Vagina (tissue), 2 donors: Measurements from ENCODE around the gene TCF25. TPM values are rescaled to one million over a fixed set of nuclear protein-coding genes. Genes with fewer than 3 reads are reported as not detected.
A peak's percentile ranks its signal among the peaks of the same experiment; 100 is the strongest.
"Not testable (repeated sequence)": the region's sequence is repeated elsewhere in the genome, so short reads cannot be mapped to it uniquely, and the experiment has no call there.

Experiments
- DNase-seq, 2 donors: peaks; one replicate each; pipeline ENCODE4 v3.0.0-alpha.2; 2017; ENCODE audit errors: extremely low spot score in 2 of 2
- H3K27ac ChIP-seq: fragments of 200-600 bp; sonication (generic); one replicate; pipeline ENCODE4 v1.5.1; 2019
- H3K27me3 ChIP-seq: fragments of 200-600 bp; sonication (generic); one replicate; pipeline ENCODE4 v1.5.1; 2019
- H3K36me3 ChIP-seq, 2 donors: fragments of 200-600 bp; sonication (generic); one replicate each; pipeline ENCODE4 v1.5.1; 2017 to 2019
- H3K4me1 ChIP-seq: fragments of 200-600 bp; sonication (generic); one replicate; pipeline ENCODE4 v1.5.1; 2019
- H3K4me3 ChIP-seq, 2 donors: fragments of 200-600 bp; sonication (generic); 1 replicate in 1 of 2; 2 replicates in 1 of 2; pipeline ENCODE4 v1.5.1; 2016 to 2019
- H3K9me3 ChIP-seq: fragments of 200-600 bp; sonication (generic); one replicate; pipeline ENCODE4 v1.5.1; 2019
- CTCF ChIP-seq, 3 experiments: fragments of 450-650 bp in 2 of 3; fragments of 200-600 bp in 1 of 3; sonication (generic) in 1 of 3; IDR thresholded peaks; one replicate each; pipeline ENCODE4 v1.5.1; 2017 to 2019; ENCODE audit warnings: antibody characterized with exemption in 3 of 3, mild to moderate bottlenecking in 2 of 3, moderate library complexity in 2 of 3
- POLR2A ChIP-seq, 2 donors: fragments of 450-650 bp; IDR thresholded peaks; one replicate each; pipeline ENCODE4 v1.6.1; 2017; ENCODE audit warnings: antibody characterized with exemption in 2 of 2, mild to moderate bottlenecking in 2 of 2, moderate library complexity in 2 of 2
- POLR2AphosphoS5 ChIP-seq, 2 donors: sonication (generic); formaldehyde crosslinking; IDR thresholded peaks; one replicate each; pipeline ENCODE4 v1.9.0; 2017; ENCODE audit warnings: antibody characterized with exemption in 2 of 2, mild to moderate bottlenecking in 2 of 2, low read depth in 1 of 2; ENCODE audit not compliant: insufficient read depth in 1 of 2
- intact Hi-C: fragments of 100-400 bp; cut with DNase I; formaldehyde crosslinking; loops from one replicate; pipeline ENCODE4 v1.15.1; 2023
- total RNA-seq: library from RNA; depleted of rRNA; stranded (reverse); fragments of >200 nt; gene quantifications from one replicate; pipeline ENCODE4 v1.2.3, GENCODE V29; 2016

The TCF25 gene
- total RNA-seq, 1 donor from 2014 or later: 132 TPM

GRCh38 chr16:89828870-89829629 lies 44.3 kb upstream of the TCF25 start:
- TF ChIP-seq POLR2AphosphoS5 (IDR thresholded peaks at IDR 0.05; ENCODE audit: insufficient read depth in 1 of 2, low read depth in 1 of 2): no peak
- TF ChIP-seq POLR2A (IDR thresholded peaks at IDR 0.05): no peak
- TF ChIP-seq CTCF (IDR thresholded peaks at IDR 0.05): no peak
- Histone ChIP-seq H3K36me3 (no peaks in the 10 kb centered on the region), H3K27ac (no peak overlapping the region), H3K4me1 (peaks cover 21% of the 10 kb centered on the region), H3K9me3 (no peaks in the 10 kb centered on the region), H3K27me3 (no peaks in the 10 kb centered on the region), H3K4me3 (peak overlapping the region; percentile 40 to 59)
- DNase-seq: no peak
- intact Hi-C loops: no loop called here

DNA sequence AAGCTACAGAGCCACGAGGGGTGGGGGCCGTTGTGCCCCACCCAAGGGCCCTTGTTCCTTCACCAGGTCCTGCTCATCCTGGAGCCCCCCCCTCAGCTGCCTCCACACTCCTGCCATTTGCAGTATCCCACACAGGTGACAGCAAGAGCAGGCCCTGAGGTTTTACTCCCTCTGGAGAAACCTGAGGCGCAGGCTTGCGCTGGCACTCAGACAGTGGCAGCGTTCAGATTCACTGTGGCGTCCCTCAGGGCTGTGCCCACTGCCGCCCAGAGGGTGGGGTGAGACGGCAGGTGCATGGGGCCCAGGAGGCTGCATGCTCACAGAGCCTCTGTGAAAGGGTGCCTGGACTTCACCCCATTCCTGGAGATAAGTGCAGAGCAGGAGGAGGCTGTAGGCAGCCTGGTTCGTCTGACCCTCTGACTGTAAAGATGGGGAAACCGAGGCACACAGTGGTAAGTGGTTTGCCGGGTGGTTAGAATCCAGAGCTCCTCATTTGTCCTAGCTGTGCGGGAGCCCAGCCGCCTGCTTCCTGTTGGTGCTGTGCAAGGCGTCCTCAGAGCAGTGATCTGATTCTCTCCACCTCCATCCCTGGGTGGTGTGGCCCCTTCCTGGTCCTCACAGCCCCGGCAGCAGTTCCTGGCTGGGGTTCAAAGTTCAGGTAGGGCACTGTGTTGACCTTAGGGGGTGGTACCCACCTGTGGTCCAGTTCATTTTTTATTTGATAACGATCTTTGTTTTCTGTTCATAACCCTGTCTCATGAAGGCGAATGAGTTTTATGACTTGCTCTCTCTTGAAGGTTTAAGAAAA lies 43.6 kb upstream of the TCF25 start:
- no peak overlapping the region for H3K4me3 ChIP-seq
- TF ChIP-seq POLR2A (IDR thresholded peaks at IDR 0.05): no peak
- no peak for TF ChIP-seq CTCF (IDR thresholded peaks at IDR 0.05)
- TF ChIP-seq POLR2AphosphoS5 (IDR thresholded peaks at IDR 0.05; ENCODE audit: insufficient read depth in 1 of 2, low read depth in 1 of 2): no peak
- no peaks in the 10 kb centered on the region for H3K36me3 ChIP-seq
- no peaks in the 10 kb centered on the region for H3K9me3 ChIP-seq
- H3K27ac ChIP-seq: no peak overlapping the region
- DNase-seq: no peak
- intact Hi-C loops: no loop called here
- H3K4me1 ChIP-seq: peaks cover 21% of the 10 kb centered on the region
- no peaks in the 10 kb centered on the region for H3K27me3 ChIP-seq

GRCh38 chr16:89831810-89832328 lies 41.5 kb upstream of the TCF25 start:
- no peak for TF ChIP-seq POLR2AphosphoS5 (IDR thresholded peaks at IDR 0.05; ENCODE audit: insufficient read depth in 1 of 2, low read depth in 1 of 2)
- TF ChIP-seq POLR2A (IDR thresholded peaks at IDR 0.05): no peak
- TF ChIP-seq CTCF (IDR thresholded peaks at IDR 0.05): no peak
- Histone ChIP-seq H3K27ac (no peak overlapping the region), H3K36me3 (no peaks in the 10 kb centered on the region), H3K4me1 (peaks cover 21% of the 10 kb centered on the region), H3K27me3 (no peaks in the 10 kb centered on the region), H3K9me3 (no peaks in the 10 kb centered on the region), H3K4me3 (no peak overlapping the region)
- intact Hi-C loops: no loop called here
- DNase-seq: no peak

GRCh38 chr16:89833664-89834363 lies 39.6 kb upstream of the TCF25 start:
- H3K36me3 ChIP-seq, DNase-seq, H3K27ac ChIP-seq, H3K4me3 ChIP-seq, H3K9me3 ChIP-seq, H3K27me3 ChIP-seq, intact Hi-C loops: not testable (repeated sequence)
- peaks cover 17% of the 10 kb centered on the region for H3K4me1 ChIP-seq

DNA sequence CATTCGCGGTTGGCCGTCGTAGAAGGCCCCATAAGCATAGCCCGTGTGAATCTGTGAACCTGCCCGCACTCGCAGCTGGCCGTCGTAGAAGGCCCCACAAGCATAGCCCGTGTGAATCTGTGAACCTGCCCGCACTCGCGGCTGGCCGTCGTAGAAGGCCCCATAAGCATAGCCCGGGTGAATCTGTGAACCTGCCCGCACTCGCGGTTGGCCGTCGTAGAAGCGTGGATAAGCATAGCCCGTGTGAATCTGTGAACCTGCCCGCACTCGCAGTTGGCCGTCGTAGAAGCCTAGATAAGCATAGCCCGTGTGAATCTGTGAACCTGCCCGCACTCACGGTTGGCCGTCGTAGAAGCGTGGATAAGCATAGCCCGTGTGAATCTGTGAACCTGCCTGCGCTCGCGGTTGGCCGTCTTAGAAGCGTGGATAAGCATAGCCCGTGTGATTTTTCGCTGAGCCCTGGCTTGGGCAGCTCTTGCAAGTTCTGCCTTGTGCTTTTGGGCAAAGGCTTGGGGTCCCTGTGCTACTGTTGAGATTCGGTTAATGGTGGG lies 38.5 kb upstream of the TCF25 start:
- H3K9me3 ChIP-seq, H3K27ac ChIP-seq, H3K4me1 ChIP-seq, DNase-seq, H3K4me3 ChIP-seq, intact Hi-C loops, H3K27me3 ChIP-seq, H3K36me3 ChIP-seq: not testable (repeated sequence)

DNA sequence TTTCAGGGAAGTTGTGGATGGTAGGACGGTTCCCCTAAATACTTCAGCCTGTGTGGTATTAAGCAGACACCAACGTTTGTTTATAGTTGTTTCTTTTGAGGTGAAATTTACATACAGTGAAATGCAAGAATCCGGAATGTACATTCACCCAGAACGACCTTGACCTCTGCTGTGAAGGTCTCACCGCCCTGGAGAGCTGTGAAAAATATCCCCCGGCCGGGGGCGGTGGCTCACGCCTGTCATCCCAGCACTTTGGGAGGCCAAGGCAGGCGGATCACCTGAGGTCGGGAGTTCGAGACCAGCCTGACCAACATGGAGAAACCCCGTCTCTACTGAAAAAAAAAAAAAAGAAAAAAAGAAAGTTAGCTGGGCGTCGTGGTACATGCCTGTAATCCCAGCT lies 36.9 kb upstream of the TCF25 start:
- H3K4me3 ChIP-seq, intact Hi-C loops: not testable (repeated sequence)

More for the DNA sequence above, 36.9 kb upstream of the TCF25 start:
- not testable (repeated sequence) for H3K9me3 ChIP-seq, H3K27ac ChIP-seq, H3K4me1 ChIP-seq, DNase-seq, H3K27me3 ChIP-seq, H3K36me3 ChIP-seq
